ENCODE measurements around the gene P4HB. TPM values are rescaled to one million over a fixed set of nuclear protein-coding genes. Genes with fewer than 3 reads are reported as not detected.

The P4HB gene
- total and polyA plus RNA-seq, 8 donors, result 485 to 935 (median 547) TPM

- H3K9me3 ChIP-seq, result no peaks in the 10 kb centered on the region
- no peak for DNase-seq
- peak overlapping the region in 1 of 2 donors; percentile 53 for H3K27ac ChIP-seq
- ATAC-seq, result no peak
- intact Hi-C loops (cut with DNase I), result no loop called here
- TF ChIP-seq CTCF (IDR thresholded peaks at IDR 0.05), result no peak
- peaks cover 4 to 52% of the 10 kb centered on the region in 2 donors for H3K36me3 ChIP-seq
- H3K27me3 ChIP-seq, result no peaks in the 10 kb centered on the region
- H3K4me3 ChIP-seq, result no peak overlapping the region
- H3K4me1 ChIP-seq, result peaks cover 21 to 93% of the 10 kb centered on the region in 2 donors
Observed at GRCh38 chr17:81865733-81866439, 5.6 kb upstream of the P4HB start.

- intact Hi-C loops (cut with DNase I), result no loop called here
- Histone ChIP-seq H3K27ac (no peak overlapping the region), H3K27me3 (no peaks in the 10 kb centered on the region), H3K4me1 (peaks cover 21 to 91% of the 10 kb centered on the region in 2 donors), H3K4me3 (no peak overlapping the region), H3K9me3 (no peaks in the 10 kb centered on the region), H3K36me3 (peaks cover 4 to 52% of the 10 kb centered on the region in 2 donors)
- ATAC-seq, result no peak
- no peak for TF ChIP-seq CTCF (IDR thresholded peaks at IDR 0.05)
- DNase-seq, result no peak
Observed at GRCh38 chr17:81865358-81865732, 5.0 kb upstream of the P4HB start.

- DNase-seq (no peak), ATAC-seq (no peak)
- peaks cover 4 to 42% of the 10 kb centered on the region in 2 donors for H3K36me3 ChIP-seq
- no peaks in the 10 kb centered on the region for H3K27me3 ChIP-seq
- H3K4me1 ChIP-seq, result peaks cover 14 to 85% of the 10 kb centered on the region in 2 donors
- intact Hi-C loops (cut with DNase I), result no loop called here
- no peaks in the 10 kb centered on the region for H3K9me3 ChIP-seq
- no peak overlapping the region for H3K4me3 ChIP-seq
- TF ChIP-seq CTCF (IDR thresholded peaks at IDR 0.05), result no peak
- peak overlapping the region in 1 of 2 donors; percentile 34 for H3K27ac ChIP-seq
Observed at GRCh38 chr17:81863833-81864768, 3.8 kb upstream of the P4HB start.

GRCh38 chr17:81863123-81863675, 2.9 kb upstream of the P4HB start:
- ATAC-seq (no peak), DNase-seq (no peak)
- Histone ChIP-seq H3K27me3 (no peaks in the 10 kb centered on the region), H3K27ac (peak overlapping the region in 1 of 2 donors; percentile 34), H3K36me3 (peaks cover 0 to 42% of the 10 kb centered on the region in 2 donors), H3K4me1 (peaks cover 19 to 85% of the 10 kb centered on the region in 2 donors), H3K9me3 (no peaks in the 10 kb centered on the region), H3K4me3 (no peak overlapping the region)
- intact Hi-C loops (cut with DNase I), result no loop called here
- TF ChIP-seq CTCF (IDR thresholded peaks at IDR 0.05), result no peak
